Adrenal gland (tissue), 5 donors: ENCODE results near the gene MAIP1.

ENCODE experiments used
- CTCF ChIP-seq, 6 experiments: fragments of 450-650 bp in 4 of 6; fragments of 200-600 bp in 2 of 6; sonication (generic) in 1 of 6; IDR thresholded peaks; 1 replicate in 5 of 6; 2 replicates in 1 of 6; pipeline versions ENCODE4 v1.5.1 to v1.8.0; 2016 to 2021; ENCODE audit warnings: antibody characterized with exemption in 6 of 6, mild to moderate bottlenecking in 2 of 6, moderate library complexity in 1 of 6
- POLR2A ChIP-seq, 2 donors: fragments of 450-650 bp; IDR thresholded peaks; one replicate each; pipeline ENCODE4 v1.6.1; 2017; ENCODE audit warnings: antibody characterized with exemption in 2 of 2, mild to moderate bottlenecking in 2 of 2, moderate library complexity in 1 of 2
- donor health status: DM: no; HTN: no; CAD: no.

- TF ChIP-seq CTCF (IDR thresholded peaks at IDR 0.05) (no peak), POLR2A (IDR thresholded peaks at IDR 0.05) (no peak)
Measured at GRCh38 chr2:199936554-199936953, 18.8 kb upstream of the MAIP1 start.
